Progenitor cell of endocrine pancreas (in vitro differentiated cells): ENCODE measurements around the gene SLC51A. TPM values are rescaled to one million over a fixed set of nuclear protein-coding genes. Genes with fewer than 3 reads are reported as not detected.

ENCODE experiments used
- DNase-seq: peaks from one replicate; pipeline ENCODE4 v3.0.0; 2021; ENCODE audit warnings: low spot score; ENCODE audit not compliant: unreplicated experiment
- H3K27ac Mint-ChIP-seq: 2 replicates; pipeline ENCODE4 v1.8.0; 2021; ENCODE audit warnings: mild to moderate bottlenecking, moderate library complexity, mixed read lengths
- H3K27me3 Mint-ChIP-seq: 2 replicates; pipeline ENCODE4 v1.8.0; 2021; ENCODE audit warnings: mixed read lengths
- H3K36me3 Mint-ChIP-seq: 2 replicates; pipeline ENCODE4 v1.8.0; 2022; ENCODE audit warnings: mixed read lengths; ENCODE audit not compliant: insufficient read depth
- H3K4me1 Mint-ChIP-seq: 2 replicates; pipeline ENCODE4 v1.8.0; 2021; ENCODE audit warnings: low read depth, mixed read lengths
- H3K4me3 Mint-ChIP-seq: 2 replicates; pipeline ENCODE4 v1.8.0; 2021; ENCODE audit warnings: low read depth, mild to moderate bottlenecking, moderate library complexity, mixed read lengths
- H3K9me3 Mint-ChIP-seq: 2 replicates; pipeline ENCODE4 v1.8.0; 2021; ENCODE audit warnings: low read depth, mixed read lengths
- CTCF ChIP-seq: fragments of 200-600 bp; sonication (generic); IDR thresholded peaks from one replicate; pipeline ENCODE4 v1.5.0; 2021; ENCODE audit warnings: antibody characterized with exemption, mild to moderate bottlenecking; ENCODE audit not compliant: unreplicated experiment
- total RNA-seq: library from RNA; stranded (reverse); gene quantifications from 2 replicates; pipeline ENCODE4 v1.2.1, GENCODE V29; 2021

Gene SLC51A
- total RNA-seq, 1 donor from 2014 or later, result 0.34 TPM

GRCh38 chr3:196280689-196281440 lies 64.5 kb downstream of the SLC51A start:
- Mint-ChIP-seq H3K4me3 (no peak overlapping the region), H3K27ac (peak overlapping the region; percentile 46)
- no peak for DNase-seq

GRCh38 chr3:196281962-196282361 lies 65.6 kb downstream of the SLC51A start:
- no peak overlapping the region for H3K4me3 Mint-ChIP-seq
- TF ChIP-seq CTCF, result no peak
- peaks cover 2% of the 10 kb centered on the region for H3K36me3 Mint-ChIP-seq
- DNase-seq, result no peak
- H3K27me3 Mint-ChIP-seq, result no peaks in the 10 kb centered on the region
- peak overlapping the region; percentile 2 for H3K27ac Mint-ChIP-seq
- H3K9me3 Mint-ChIP-seq, result no peaks in the 10 kb centered on the region
- H3K4me1 Mint-ChIP-seq, result peaks cover 24% of the 10 kb centered on the region

More at GRCh38 chr3:196280689-196281440, 64.5 kb downstream of the SLC51A start:
- Mint-ChIP-seq H3K9me3 (no peaks in the 10 kb centered on the region), H3K27me3 (no peaks in the 10 kb centered on the region), H3K36me3 (peaks cover 2% of the 10 kb centered on the region), H3K4me1 (peaks cover 17% of the 10 kb centered on the region)
- TF ChIP-seq CTCF, result no peak

Other genes starting within 250 kb of the SLC51A start
- gene TFRC, start 134.4 kb upstream of the SLC51A start, total RNA-seq, result 74.0 and 82.7 TPM in 2 replicates
- gene ZDHHC19, start 5.1 kb upstream of the SLC51A start, total RNA-seq, result not detected in 2 replicates
- gene PCYT1A, start 71.2 kb downstream of the SLC51A start, total RNA-seq, result 33.9 and 42.9 TPM in 2 replicates
- 34.4 and 40.5 TPM in 2 replicates for gene DYNLT2B, start 101.7 kb downstream of the SLC51A start, total RNA-seq
- gene TM4SF19, start 121.9 kb downstream of the SLC51A start, total RNA-seq, result not detected in 2 replicates
- 90.6 and 102 TPM in 2 replicates for gene UBXN7, start 215.9 kb downstream of the SLC51A start, total RNA-seq